Panc1 (cell line): ENCODE results near the gene FGD4. TPM values are rescaled to one million over a fixed set of nuclear protein-coding genes. Genes with fewer than 3 reads are reported as not detected.
"Not testable (repeated sequence)": the region's sequence is repeated elsewhere in the genome, so short reads cannot be mapped to it uniquely, and the experiment has no call there.

ENCODE experiments used
- ATAC-seq: fragments of 200-7000 bp; cut with Tn5 transposase; 2 replicates; pipeline ENCODE4 v1.9.1; 2020; ENCODE audit warnings: mild to moderate bottlenecking, moderate library complexity
- BruUV-seq: library from RNA; stranded (reverse); fragments of 400-500 nt; replicated peaks from 2 replicates; lab custom pipeline; 2021; lab: Mats Ljungman, UMichigan
- CTCF ChIA-PET: fragments of 300-600 bp; sonication (Branson Sonifier 250); formaldehyde crosslinking; loops from one replicate; lab custom pipeline; 2022; ENCODE audit warnings: antibody characterized with exemption; lab: Charles Lee
- POLR2A ChIA-PET: fragments of 300-600 bp; sonication (Branson Sonifier 250); formaldehyde crosslinking; loops from one replicate; lab custom pipeline; 2022; ENCODE audit warnings: antibody characterized with exemption; lab: Charles Lee
- DNase-seq: peaks from one replicate; pipeline ENCODE4 v3.0.0-alpha.2; 2010; ENCODE audit warnings: low read depth, low spot score
- H3K27ac ChIP-seq: 2 replicates; pipeline ENCODE4 v1.5.1; 2011; ENCODE audit warnings: mild to moderate bottlenecking, low read length, inconsistent platforms
- H3K27me3 ChIP-seq: fragments of 200-500 bp; sonication (Bioruptor generic); 2 replicates; pipeline ENCODE4 v1.6.0; 2014; ENCODE audit warnings: low read length, inconsistent platforms; ENCODE audit not compliant: control insufficient read depth, insufficient read depth
- H3K36me3 ChIP-seq: fragments of 200-500 bp; sonication (Bioruptor generic); 2 replicates; pipeline ENCODE4 v1.5.1; 2014; ENCODE audit warnings: inconsistent platforms, mild to moderate bottlenecking, low read length, moderate library complexity; ENCODE audit not compliant: control insufficient read depth, insufficient read depth
- H3K4me1 ChIP-seq: 2 replicates; pipeline ENCODE4 v1.5.1; 2011; ENCODE audit warnings: inconsistent platforms, mild to moderate bottlenecking, low read length, moderate library complexity; ENCODE audit not compliant: control insufficient read depth, insufficient read depth
- H3K4me3 ChIP-seq, 2 experiments: 2 replicates each; pipeline ENCODE4 v1.5.1; 2011 to 2012; ENCODE audit warnings: low read depth in 2 of 2, low read length in 2 of 2, mild to moderate bottlenecking in 2 of 2, inconsistent platforms in 1 of 2, moderate library complexity in 1 of 2
- H3K9me3 ChIP-seq: fragments of 200-500 bp; sonication (Bioruptor generic); 2 replicates; pipeline ENCODE4 v1.5.1; 2014; ENCODE audit warnings: low read depth, mild to moderate bottlenecking, inconsistent platforms, low read length, moderate library complexity; ENCODE audit not compliant: control insufficient read depth, insufficient read depth
- CTCF ChIP-seq: fragments of 450-650 bp; IDR thresholded peaks from 2 replicates; pipeline ENCODE4 v1.5.1; 2017; ENCODE audit warnings: mild to moderate bottlenecking
- POLR2AphosphoS5 ChIP-seq: IDR thresholded peaks from 2 replicates; pipeline ENCODE4 v1.6.1; 2012; ENCODE audit warnings: mild to moderate bottlenecking, low read depth, low read length, moderate library complexity
- REST ChIP-seq, 2 experiments: IDR thresholded peaks; 2 replicates each; pipeline ENCODE4 v1.6.1; 2011 to 2012; ENCODE audit warnings: low read depth in 2 of 2, control low read depth in 1 of 2, low read length in 1 of 2, mild to moderate bottlenecking in 1 of 2, moderate library complexity in 1 of 2; ENCODE audit not compliant: insufficient read depth in 1 of 2
- SIN3A ChIP-seq: IDR thresholded peaks from 2 replicates; pipeline ENCODE4 v1.6.1; 2012; ENCODE audit warnings: low read depth, mild to moderate bottlenecking, low read length, moderate library complexity, borderline replicate concordance; ENCODE audit not compliant: insufficient read depth
- TCF7L2 ChIP-seq: IDR thresholded peaks from 2 replicates; pipeline ENCODE4 v1.6.1; 2011; ENCODE audit warnings: mild to moderate bottlenecking, low read depth, low read length, inconsistent platforms
- in situ Hi-C: cut with HindIII; loops from 2 replicates; pipeline ENCODE4 v1.10.0; 2016; ENCODE audit warnings: low sequenced_read_pairs, low pct_unique_long_range_greater_than_20kb
- intact Hi-C: fragments of 100-400 bp; cut with micrococcal nuclease; formaldehyde crosslinking; loops from one replicate; pipeline ENCODE4 v1.10.0; 2022; ENCODE audit not compliant: unreplicated experiment
- total RNA-seq: library from RNA; stranded (reverse); gene quantifications from one replicate; pipeline ENCODE4 v1.2.1, GENCODE V29; 2021; ENCODE audit not compliant: unreplicated experiment

The FGD4 gene
- total RNA-seq, 1 experiment from 2014 or later, result 5.0 TPM

GRCh38 chr12:32560520-32560919, 161.2 kb downstream of the FGD4 start:
- in situ Hi-C loops, result no loop called here
- DNase-seq (no peak), ATAC-seq (no peak)
- Histone ChIP-seq H3K36me3 (no peaks in the 10 kb centered on the region), H3K9me3 (no peaks in the 10 kb centered on the region), H3K27ac (no peak overlapping the region), H3K4me3 (no peak overlapping the region), H3K4me1 (no peaks in the 10 kb centered on the region), H3K27me3 (no peaks in the 10 kb centered on the region)
- TF ChIP-seq REST (IDR thresholded peaks at IDR 0.05; ENCODE audit: insufficient read depth in 1 of 2, low read depth in 2 of 2, low read length in 1 of 2) (no peak), CTCF (no peak), SIN3A (no peak), TCF7L2 (no peak), POLR2AphosphoS5 (no peak)
- ChIA-PET POLR2A (no interaction called here), CTCF (interaction anchor here (0.6 kb wide), 1 partner anchor 23 kb away, joined by 3 read pairs; no protein-coding TSS in a partner anchor)
- intact Hi-C loops, result no loop called here
- no TSS peak for BruUV-seq

- TF ChIP-seq POLR2AphosphoS5, result no peak
- TF ChIP-seq TCF7L2, result no peak
- TF ChIP-seq CTCF, result no peak
- no peak for TF ChIP-seq SIN3A
- no peak for TF ChIP-seq REST (IDR thresholded peaks at IDR 0.05; ENCODE audit: insufficient read depth in 1 of 2, low read depth in 2 of 2, low read length in 1 of 2)
- ATAC-seq, result no peak
- ChIA-PET CTCF (no interaction called here), POLR2A (no interaction called here)
- no peak for DNase-seq
- Histone ChIP-seq H3K36me3 (no peaks in the 10 kb centered on the region), H3K27ac (no peak overlapping the region), H3K9me3 (no peaks in the 10 kb centered on the region), H3K4me1 (0 out of 2 replicates have a peak, but pooled peaks cover 3% of the 10 kb centered on the region), H3K27me3 (no peaks in the 10 kb centered on the region), H3K4me3 (no peak overlapping the region)
- intact Hi-C loops, result no loop called here
- no TSS peak for BruUV-seq
- in situ Hi-C loops, result no loop called here
Observed at GRCh38 chr12:32561931-32562341, 162.6 kb downstream of the FGD4 start.

GRCh38 chr12:32562413-32562812, 163.1 kb downstream of the FGD4 start:
- H3K4me1 ChIP-seq, H3K36me3 ChIP-seq, POLR2A ChIA-PET, H3K27ac ChIP-seq, ATAC-seq, in situ Hi-C loops, DNase-seq, H3K4me3 ChIP-seq, CTCF ChIA-PET, H3K27me3 ChIP-seq, H3K9me3 ChIP-seq, intact Hi-C loops, BruUV-seq: not testable (repeated sequence)
